Ectodermal cell (in vitro differentiated cells): ENCODE results near the gene CCNI.
"Not testable (repeated sequence)": the region's sequence is repeated elsewhere in the genome, so short reads cannot be mapped to it uniquely, and the experiment has no call there.

Source experiments
- H3K27ac ChIP-seq: 2 replicates; pipeline ENCODE4 v1.7.0; 2013; ENCODE audit warnings: mild to moderate bottlenecking, low read depth, low read length; ENCODE audit not compliant: insufficient read depth, poor library complexity, severe bottlenecking
- H3K27me3 ChIP-seq: 2 replicates; pipeline ENCODE4 v1.7.0; 2013; ENCODE audit warnings: mild to moderate bottlenecking, low read length; ENCODE audit not compliant: insufficient read depth, control insufficient read depth, poor library complexity, severe bottlenecking
- H3K36me3 ChIP-seq: one replicate; pipeline ENCODE4 v1.7.0; 2013; ENCODE audit warnings: low read length; ENCODE audit not compliant: control insufficient read depth, insufficient read depth
- H3K4me1 ChIP-seq: one replicate; pipeline ENCODE4 v1.7.0; 2013; ENCODE audit warnings: low read length; ENCODE audit not compliant: control insufficient read depth, insufficient read depth
- H3K4me3 ChIP-seq: 2 replicates; pipeline ENCODE4 v1.7.0; 2013; ENCODE audit warnings: low read depth, low read length, control low read depth; ENCODE audit not compliant: insufficient read depth
- H3K9me3 ChIP-seq: 2 replicates; pipeline ENCODE4 v1.7.0; 2013; ENCODE audit warnings: mild to moderate bottlenecking, low read length, moderate library complexity; ENCODE audit not compliant: control insufficient read depth
- WGBS, 2 experiments: methylation state at CpG; one replicate each; pipeline ENCODE4 v1.1.7; 2013; ENCODE audit warnings: missing lambda C conversion rate in 2 of 2; 5-methylcytosine and 5-hydroxymethylcytosine counted together

Gene CCNI

DNA sequence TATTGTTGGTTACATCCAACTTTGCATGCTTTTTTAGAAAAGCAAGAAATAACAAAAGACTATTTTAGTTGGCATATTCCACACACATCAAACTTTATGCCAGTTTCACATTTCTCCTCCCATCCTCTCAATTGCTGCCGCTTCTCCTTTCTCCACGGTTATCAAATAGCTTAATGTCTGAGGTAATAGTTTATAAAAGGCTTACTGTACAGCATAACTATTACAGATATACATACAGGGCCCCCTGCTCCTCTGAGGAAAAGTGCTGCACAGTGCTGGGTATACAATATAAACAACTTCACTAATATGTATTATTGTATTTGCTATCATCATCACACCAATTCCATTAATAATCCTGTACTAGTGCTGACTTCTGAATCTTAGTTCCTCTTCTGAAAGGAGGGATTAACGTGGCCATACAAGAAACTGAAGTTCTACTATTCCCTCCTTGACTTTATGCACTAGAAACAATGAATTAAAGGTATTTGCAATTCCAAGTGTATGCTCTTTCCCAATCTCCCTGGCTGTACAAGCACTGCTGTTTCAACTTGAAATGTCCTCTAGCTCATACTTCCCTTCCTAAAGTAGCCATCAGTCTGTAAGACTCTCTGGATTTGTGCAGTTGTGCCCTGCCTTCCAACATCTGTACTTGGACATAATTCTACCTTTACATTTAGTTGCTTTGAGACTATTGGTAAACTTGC, 2.5 kb downstream of the CCNI start:
- 43 to 67% methylated on average over 1 to 3 of the region's 3 CpGs for WGBS, 2 experiments
- Histone ChIP-seq H3K4me1 (peaks cover 12% of the 10 kb centered on the region), H3K27me3 (no peaks in the 10 kb centered on the region), H3K9me3 (no peaks in the 10 kb centered on the region), H3K4me3 (peak overlapping the region; percentile 81), H3K27ac (no peak overlapping the region), H3K36me3 (no peaks in the 10 kb centered on the region)

DNA sequence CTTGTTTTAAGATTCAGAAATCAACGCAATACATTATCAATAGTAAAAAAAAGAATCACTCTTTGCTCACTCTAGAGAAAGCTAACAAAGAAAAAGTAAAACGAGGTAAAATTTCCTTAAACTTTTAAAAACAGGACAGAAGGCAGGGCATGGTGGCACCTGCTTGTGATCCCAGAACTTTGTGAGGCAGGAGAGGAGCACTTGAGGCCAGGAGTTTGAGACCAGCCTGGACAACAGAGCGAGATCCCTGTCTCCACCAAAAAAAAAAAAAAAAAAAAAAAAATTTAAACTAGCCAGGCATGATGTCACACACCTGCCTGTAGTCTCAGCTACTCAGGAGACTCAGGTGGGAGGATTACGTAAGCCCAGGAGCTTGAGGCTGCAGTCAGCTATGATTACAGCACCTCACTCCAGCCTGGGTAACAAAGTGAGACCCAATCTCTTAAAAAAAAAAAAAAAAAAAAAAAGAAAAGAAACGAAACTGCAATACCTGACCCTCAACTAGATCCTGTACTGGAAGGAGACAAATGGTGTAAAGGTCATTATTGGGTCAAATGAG, 3.5 kb downstream of the CCNI start:
- peak overlapping the region; percentile 81 for H3K4me3 ChIP-seq
- H3K27ac ChIP-seq = no peak overlapping the region
- H3K4me1 ChIP-seq = peaks cover 12% of the 10 kb centered on the region
- no peaks in the 10 kb centered on the region for H3K9me3 ChIP-seq
- 92 to 95% methylated on average over 4 of the region's 5 CpGs for WGBS, 2 experiments
- no peaks in the 10 kb centered on the region for H3K36me3 ChIP-seq
- H3K27me3 ChIP-seq = no peaks in the 10 kb centered on the region

DNA sequence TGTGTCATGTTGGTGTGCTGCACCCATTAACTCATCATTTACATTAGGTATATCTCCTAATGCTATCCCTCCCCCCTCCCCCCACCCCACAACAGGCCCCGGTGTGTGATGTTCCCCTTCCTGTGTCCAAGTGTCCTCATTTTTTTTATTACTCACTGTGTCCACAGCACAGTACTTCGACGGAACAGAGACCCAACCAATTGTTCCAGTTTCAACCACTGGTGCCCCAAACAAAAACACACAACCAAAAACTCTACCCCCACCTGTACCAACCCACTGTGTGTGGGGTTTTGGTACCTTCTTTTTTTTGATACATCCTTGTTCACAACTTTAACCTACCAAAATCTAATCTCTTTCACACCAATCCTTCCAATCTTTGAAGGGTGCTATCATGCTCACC, 6.3 kb downstream of the CCNI start:
- 95 to 96% methylated on average over 3 of the region's 3 CpGs for WGBS, 2 experiments
- not testable (repeated sequence) for H3K27me3 ChIP-seq, H3K27ac ChIP-seq, H3K9me3 ChIP-seq, H3K4me3 ChIP-seq
- Histone ChIP-seq H3K36me3 (peaks cover 13% of the 10 kb centered on the region), H3K4me1 (peaks cover 12% of the 10 kb centered on the region)

DNA sequence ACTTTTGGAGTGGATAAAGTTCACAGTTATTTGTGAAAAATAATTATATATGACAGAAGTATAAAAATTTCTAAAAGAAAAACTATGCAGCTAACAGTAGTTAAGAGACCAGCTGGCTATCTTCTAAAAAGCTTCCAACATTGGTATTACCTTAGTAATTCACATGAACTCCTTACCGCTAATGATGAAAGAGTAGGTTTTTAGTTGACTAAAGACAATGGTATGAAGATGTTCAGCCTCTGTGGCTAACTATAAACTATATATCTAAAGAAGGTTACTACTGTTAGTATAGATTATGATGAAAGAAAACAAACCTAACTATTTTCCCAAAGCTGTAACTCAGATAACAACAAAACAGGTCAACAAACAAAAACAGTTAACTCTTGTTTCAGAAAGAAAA, 10.4 kb downstream of the CCNI start:
- WGBS, 2 experiments = no CpG with 5 or more reads among the region's 1 CpG
- Histone ChIP-seq H3K4me1 (no peaks in the 10 kb centered on the region), H3K27ac (no peak overlapping the region), H3K27me3 (no peaks in the 10 kb centered on the region), H3K36me3 (peaks cover 27% of the 10 kb centered on the region), H3K9me3 (no peaks in the 10 kb centered on the region), H3K4me3 (no peak overlapping the region)

DNA sequence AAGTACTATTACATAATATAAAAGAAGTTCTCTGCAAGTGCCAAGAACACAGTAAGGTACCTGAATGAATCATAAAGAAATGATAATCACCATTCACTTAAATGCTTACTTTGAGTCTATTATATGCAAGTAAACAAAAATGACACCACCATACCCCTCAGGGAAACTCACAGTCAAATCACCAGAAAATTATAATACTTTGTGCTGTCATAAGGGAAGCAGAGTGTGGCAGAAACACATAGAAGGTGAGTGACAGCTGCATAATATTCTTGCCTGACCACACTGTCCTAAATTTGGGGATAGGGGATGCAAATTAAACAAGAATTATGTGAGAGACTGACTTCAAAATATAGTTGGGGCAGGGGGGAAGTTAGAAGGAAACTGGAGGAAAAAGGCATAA, 12.9 kb downstream of the CCNI start:
- Histone ChIP-seq H3K36me3 (peaks cover 33% of the 10 kb centered on the region), H3K4me3 (no peak overlapping the region), H3K27ac (no peak overlapping the region), H3K4me1 (no peaks in the 10 kb centered on the region), H3K9me3 (no peaks in the 10 kb centered on the region), H3K27me3 (no peaks in the 10 kb centered on the region)

DNA sequence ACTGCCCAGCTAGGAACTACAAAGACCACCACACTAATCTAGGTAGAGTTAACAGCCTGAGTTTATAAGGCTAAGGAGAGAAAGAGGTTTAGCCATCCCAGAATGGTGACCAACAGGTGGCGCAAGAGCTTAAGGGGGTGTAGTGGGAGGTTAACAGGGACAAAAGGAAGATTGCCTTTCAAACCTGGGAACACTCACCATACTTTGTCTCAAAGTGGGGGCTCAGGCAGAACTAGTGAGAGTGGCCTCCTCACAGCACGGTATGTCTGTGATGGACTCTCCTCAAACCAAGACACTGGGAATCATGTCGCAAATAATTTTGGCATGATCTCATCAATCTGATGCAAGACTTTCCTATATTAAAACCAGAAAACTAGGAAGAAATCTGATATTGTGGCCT, 23.4 kb downstream of the CCNI start:
- WGBS, 2 experiments = 90 to 92% methylated on average over 3 of the region's 3 CpGs
- Histone ChIP-seq H3K4me3 (no peak overlapping the region), H3K27me3 (no peaks in the 10 kb centered on the region), H3K27ac (no peak overlapping the region), H3K36me3 (peaks cover 62% of the 10 kb centered on the region), H3K4me1 (no peaks in the 10 kb centered on the region), H3K9me3 (no peaks in the 10 kb centered on the region)

DNA sequence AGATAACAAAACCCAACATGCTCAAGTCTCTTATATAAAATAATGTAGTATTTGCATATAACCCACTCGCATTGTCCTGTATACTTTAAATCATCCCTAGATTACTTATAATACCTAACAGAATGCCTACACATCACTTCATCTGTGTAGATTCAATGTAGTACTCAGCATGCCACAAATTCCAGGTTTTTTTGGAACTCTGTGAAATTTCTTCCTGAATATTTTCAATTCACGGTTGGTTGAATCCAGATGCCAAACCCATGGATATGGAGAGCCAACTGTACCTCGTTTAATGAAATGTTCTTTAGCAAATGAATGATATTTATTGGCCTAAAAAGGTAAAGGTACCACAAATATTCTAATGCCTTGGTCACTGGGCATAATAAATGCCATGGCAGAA, 24.8 kb downstream of the CCNI start:
- Histone ChIP-seq H3K27me3 (no peaks in the 10 kb centered on the region), H3K4me3 (no peak overlapping the region), H3K9me3 (no peaks in the 10 kb centered on the region), H3K36me3 (peaks cover 54% of the 10 kb centered on the region), H3K4me1 (no peaks in the 10 kb centered on the region), H3K27ac (no peak overlapping the region)
- WGBS, 2 experiments = 94 to 98% methylated on average over 3 of the region's 3 CpGs

DNA sequence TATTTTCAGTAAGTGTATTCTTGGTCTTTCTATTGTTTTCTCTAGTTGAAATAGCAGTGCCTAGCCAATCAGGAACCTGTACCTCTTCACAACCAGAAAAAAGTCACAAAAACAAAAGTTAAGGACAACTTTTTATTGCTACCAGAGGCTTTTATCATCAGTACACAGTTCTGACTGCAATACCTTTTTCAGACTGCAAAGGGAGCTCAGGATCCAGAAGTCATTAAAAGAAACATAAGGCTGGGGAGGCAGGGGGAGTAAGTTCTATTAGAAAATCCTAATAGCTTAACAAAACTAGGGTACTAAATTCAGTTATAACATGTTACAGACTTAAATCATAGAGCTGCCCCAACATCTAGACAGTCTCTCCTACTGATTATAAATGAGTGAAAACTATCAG, 28.8 kb downstream of the CCNI start:
- peaks cover 33% of the 10 kb centered on the region for H3K36me3 ChIP-seq
- no peaks in the 10 kb centered on the region for H3K4me1 ChIP-seq
- H3K4me3 ChIP-seq = no peak overlapping the region
- no peaks in the 10 kb centered on the region for H3K27me3 ChIP-seq
- H3K27ac ChIP-seq = no peak overlapping the region
- no peaks in the 10 kb centered on the region for H3K9me3 ChIP-seq

DNA sequence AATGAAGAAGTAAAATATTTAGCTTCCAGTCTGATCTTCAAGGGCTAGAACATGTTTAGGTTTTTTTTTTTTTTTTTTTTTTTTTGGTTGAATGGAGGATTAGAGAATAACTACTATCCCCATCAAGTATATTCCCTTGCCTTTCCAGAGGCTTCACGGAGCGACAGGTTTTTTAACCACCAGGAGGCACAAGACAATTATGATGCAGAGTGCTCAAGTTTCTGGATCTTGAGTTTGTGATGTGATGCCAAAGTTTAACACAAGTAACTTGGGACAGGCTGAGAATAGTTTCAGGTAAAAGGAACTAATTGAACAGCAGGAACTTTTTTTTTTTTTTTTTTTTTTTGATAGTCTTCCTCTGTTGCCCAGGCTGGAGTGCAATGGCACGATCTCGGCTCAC, 30.3 kb downstream of the CCNI start:
- H3K36me3 ChIP-seq = peaks cover 27% of the 10 kb centered on the region
- 72 to 76% methylated on average over 4 of the region's 4 CpGs for WGBS, 2 experiments
- H3K9me3 ChIP-seq = no peaks in the 10 kb centered on the region
- no peak overlapping the region for H3K27ac ChIP-seq
- no peak overlapping the region for H3K4me3 ChIP-seq
- no peaks in the 10 kb centered on the region for H3K4me1 ChIP-seq
- H3K27me3 ChIP-seq = no peaks in the 10 kb centered on the region

DNA sequence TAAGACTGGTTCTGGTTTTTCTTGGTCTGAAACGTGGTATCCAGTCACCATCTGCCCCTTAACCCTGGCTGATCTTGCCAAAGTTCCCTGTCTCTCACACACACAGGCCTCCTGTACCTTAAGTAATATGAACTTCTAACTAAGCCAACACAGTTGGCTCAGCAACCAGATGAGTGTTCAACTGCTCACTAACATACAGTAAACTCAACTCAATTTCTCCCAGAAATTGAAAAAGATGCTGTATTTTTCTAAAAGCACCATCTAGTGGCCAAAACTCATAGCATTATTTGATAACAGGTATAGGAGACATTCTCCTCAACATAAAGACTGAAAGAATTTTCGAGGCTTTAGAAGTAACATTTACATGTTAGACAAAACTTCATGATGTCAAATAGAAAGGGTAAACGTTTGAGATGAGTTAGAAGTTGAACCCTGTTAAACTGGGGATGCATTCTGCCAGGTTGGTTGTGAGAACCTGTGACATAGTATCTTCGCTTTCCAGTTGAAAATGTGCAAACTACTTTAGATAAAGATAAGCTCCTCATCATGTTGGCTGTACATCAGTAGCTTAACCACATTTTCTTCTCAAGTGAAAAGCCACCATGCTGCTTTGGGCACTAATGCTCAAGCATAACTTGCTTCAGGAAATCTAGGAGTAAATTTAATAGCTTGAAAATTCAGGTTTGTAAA, 31.2 kb downstream of the CCNI start:
- H3K27me3 ChIP-seq = no peaks in the 10 kb centered on the region
- H3K4me1 ChIP-seq = no peaks in the 10 kb centered on the region
- no peak overlapping the region for H3K27ac ChIP-seq
- no peak overlapping the region for H3K4me3 ChIP-seq
- no peaks in the 10 kb centered on the region for H3K9me3 ChIP-seq
- H3K36me3 ChIP-seq = peaks cover 18% of the 10 kb centered on the region
- WGBS, 2 experiments = 74 to 78% methylated on average over 4 of the region's 4 CpGs
